SK-N-SH (cell line): ENCODE results near the gene MUC5AC.

Source experiments
- CHD2 ChIP-seq: fragments of 150-350 bp; IDR thresholded peaks from 2 replicates; pipeline ENCODE4 v1.6.1; 2018; ENCODE audit warnings: low read length; ENCODE audit not compliant: partially characterized antibody
- EP300 ChIP-seq, 2 experiments: IDR thresholded peaks; 2 replicates each; pipeline versions ENCODE4 v1.4.0 to v1.6.1; 2012; ENCODE audit warnings: borderline replicate concordance in 1 of 2, low read depth in 1 of 2, low read length in 1 of 2
- EZH2phosphoT487 ChIP-seq: fragments of 200-600 bp; sonication (generic); IDR thresholded peaks from 2 replicates; pipeline ENCODE4 v1.6.1; 2017; ENCODE audit warnings: low read depth, mixed run types, mild to moderate bottlenecking, antibody characterized with exemption, moderate library complexity, borderline replicate concordance
- GABPA ChIP-seq: IDR thresholded peaks from 2 replicates; pipeline ENCODE4 v1.4.0; 2012; ENCODE audit warnings: low read depth, mild to moderate bottlenecking
- RAD21 ChIP-seq: IDR thresholded peaks from 2 replicates; pipeline ENCODE4 v1.6.1; 2012; ENCODE audit warnings: mild to moderate bottlenecking, low read length
- RXRA ChIP-seq: IDR thresholded peaks from 2 replicates; pipeline ENCODE4 v1.4.0; 2012; ENCODE audit warnings: low read depth, mild to moderate bottlenecking, borderline replicate concordance
- TAF1 ChIP-seq: IDR thresholded peaks from 2 replicates; pipeline ENCODE4 v1.6.1; 2012; ENCODE audit warnings: low read depth, mild to moderate bottlenecking, low read length, moderate library complexity, borderline replicate concordance
- USF2 ChIP-seq: fragments of 150-350 bp; IDR thresholded peaks from 2 replicates; pipeline ENCODE4 v1.6.1; 2017; ENCODE audit warnings: antibody characterized with exemption, low read length, low read depth, borderline replicate concordance
- YY1 ChIP-seq: IDR thresholded peaks from 2 replicates; pipeline ENCODE4 v1.4.0; 2012; ENCODE audit warnings: low read depth, mild to moderate bottlenecking
- TF ChIP-seq, protein P1 (sequence below): fragments of 200-600 bp; sonication (generic); IDR thresholded peaks from 2 replicates; pipeline ENCODE4 v1.6.1; 2017; ENCODE audit warnings: antibody characterized with exemption, mild to moderate bottlenecking, moderate library complexity
- TF ChIP-seq, protein P2 (sequence below): IDR thresholded peaks from 2 replicates; pipeline ENCODE4 v1.6.1; 2012; ENCODE audit warnings: mild to moderate bottlenecking, low read depth, low read length, moderate library complexity

DNA sequence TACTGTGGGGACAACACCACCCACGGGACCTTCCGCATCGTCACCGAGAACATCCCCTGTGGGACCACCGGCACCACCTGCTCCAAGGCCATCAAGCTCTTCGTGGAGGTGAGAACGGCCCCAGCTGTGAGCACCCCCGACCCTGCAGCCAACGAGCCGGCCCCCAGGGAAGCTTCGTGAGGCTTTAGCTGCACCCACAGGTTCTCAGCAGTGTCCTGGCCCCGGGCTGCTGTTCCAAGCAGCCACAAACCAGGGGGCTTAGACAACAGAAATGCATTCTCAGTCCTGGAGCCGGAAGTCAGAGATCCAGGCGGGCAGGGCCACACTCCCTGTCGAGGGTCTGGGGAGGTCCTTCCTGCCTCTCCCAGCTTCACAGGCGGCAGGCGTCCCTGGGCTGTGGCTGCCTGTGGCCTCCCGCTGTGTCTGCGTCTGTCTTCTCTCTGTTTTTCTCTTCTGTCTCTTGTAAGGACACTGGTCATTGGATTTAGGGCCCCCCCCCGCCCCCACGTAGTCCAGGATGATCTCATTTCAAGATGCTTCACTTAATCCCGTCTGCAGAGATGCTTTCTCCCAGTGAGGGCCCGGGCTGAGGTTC, 77.7 kb downstream of the MUC5AC start:
- TF ChIP-seq, protein P1, sequence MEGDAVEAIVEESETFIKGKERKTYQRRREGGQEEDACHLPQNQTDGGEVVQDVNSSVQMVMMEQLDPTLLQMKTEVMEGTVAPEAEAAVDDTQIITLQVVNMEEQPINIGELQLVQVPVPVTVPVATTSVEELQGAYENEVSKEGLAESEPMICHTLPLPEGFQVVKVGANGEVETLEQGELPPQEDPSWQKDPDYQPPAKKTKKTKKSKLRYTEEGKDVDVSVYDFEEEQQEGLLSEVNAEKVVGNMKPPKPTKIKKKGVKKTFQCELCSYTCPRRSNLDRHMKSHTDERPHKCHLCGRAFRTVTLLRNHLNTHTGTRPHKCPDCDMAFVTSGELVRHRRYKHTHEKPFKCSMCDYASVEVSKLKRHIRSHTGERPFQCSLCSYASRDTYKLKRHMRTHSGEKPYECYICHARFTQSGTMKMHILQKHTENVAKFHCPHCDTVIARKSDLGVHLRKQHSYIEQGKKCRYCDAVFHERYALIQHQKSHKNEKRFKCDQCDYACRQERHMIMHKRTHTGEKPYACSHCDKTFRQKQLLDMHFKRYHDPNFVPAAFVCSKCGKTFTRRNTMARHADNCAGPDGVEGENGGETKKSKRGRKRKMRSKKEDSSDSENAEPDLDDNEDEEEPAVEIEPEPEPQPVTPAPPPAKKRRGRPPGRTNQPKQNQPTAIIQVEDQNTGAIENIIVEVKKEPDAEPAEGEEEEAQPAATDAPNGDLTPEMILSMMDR: no peak
- TF ChIP-seq TAF1 (no peak), CHD2 (no peak), EP300 (IDR thresholded peaks at IDR 0.05; ENCODE audit: borderline replicate concordance in 1 of 2, low read depth in 1 of 2, low read length in 1 of 2) (no peak), EZH2phosphoT487 (no peak), USF2 (no peak), GABPA (no peak), RAD21 (no peak), YY1 (no peak), RXRA (no peak)
- TF ChIP-seq, protein P2, sequence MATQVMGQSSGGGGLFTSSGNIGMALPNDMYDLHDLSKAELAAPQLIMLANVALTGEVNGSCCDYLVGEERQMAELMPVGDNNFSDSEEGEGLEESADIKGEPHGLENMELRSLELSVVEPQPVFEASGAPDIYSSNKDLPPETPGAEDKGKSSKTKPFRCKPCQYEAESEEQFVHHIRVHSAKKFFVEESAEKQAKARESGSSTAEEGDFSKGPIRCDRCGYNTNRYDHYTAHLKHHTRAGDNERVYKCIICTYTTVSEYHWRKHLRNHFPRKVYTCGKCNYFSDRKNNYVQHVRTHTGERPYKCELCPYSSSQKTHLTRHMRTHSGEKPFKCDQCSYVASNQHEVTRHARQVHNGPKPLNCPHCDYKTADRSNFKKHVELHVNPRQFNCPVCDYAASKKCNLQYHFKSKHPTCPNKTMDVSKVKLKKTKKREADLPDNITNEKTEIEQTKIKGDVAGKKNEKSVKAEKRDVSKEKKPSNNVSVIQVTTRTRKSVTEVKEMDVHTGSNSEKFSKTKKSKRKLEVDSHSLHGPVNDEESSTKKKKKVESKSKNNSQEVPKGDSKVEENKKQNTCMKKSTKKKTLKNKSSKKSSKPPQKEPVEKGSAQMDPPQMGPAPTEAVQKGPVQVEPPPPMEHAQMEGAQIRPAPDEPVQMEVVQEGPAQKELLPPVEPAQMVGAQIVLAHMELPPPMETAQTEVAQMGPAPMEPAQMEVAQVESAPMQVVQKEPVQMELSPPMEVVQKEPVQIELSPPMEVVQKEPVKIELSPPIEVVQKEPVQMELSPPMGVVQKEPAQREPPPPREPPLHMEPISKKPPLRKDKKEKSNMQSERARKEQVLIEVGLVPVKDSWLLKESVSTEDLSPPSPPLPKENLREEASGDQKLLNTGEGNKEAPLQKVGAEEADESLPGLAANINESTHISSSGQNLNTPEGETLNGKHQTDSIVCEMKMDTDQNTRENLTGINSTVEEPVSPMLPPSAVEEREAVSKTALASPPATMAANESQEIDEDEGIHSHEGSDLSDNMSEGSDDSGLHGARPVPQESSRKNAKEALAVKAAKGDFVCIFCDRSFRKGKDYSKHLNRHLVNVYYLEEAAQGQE: no peak
